ENCODE results near the gene RIMBP3C. TPM values are rescaled to one million over a fixed set of nuclear protein-coding genes. Genes with fewer than 3 reads are reported as not detected.

RIMBP3C gene
- total RNA-seq, 2 experiments from 2014 or later, result 0.14 to 0.18 TPM

Other genes starting within 250 kb of the RIMBP3C start
- under 1 TPM; 0.05 to 0.09 TPM for gene RIMBP3B, start 167.7 kb downstream of the RIMBP3C start, total RNA-seq
- gene HIC2, start 134.1 kb downstream of the RIMBP3C start, total RNA-seq, result 1 to 10 TPM; 4.2 to 4.4 TPM
- 1 to 10 TPM in 1 of 2 experiments, under 1 TPM in 1; 0.99 to 1.1 TPM for gene TMEM191C, start 84.1 kb downstream of the RIMBP3C start, total RNA-seq
- 10 to 100 TPM; 57.3 to 67.8 TPM for gene UBE2L3, start 16.3 kb upstream of the RIMBP3C start, total RNA-seq
- gene YDJC, start 78.6 kb upstream of the RIMBP3C start, total RNA-seq, result 10 to 100 TPM; 43.7 to 44.3 TPM
- under 1 TPM; 0.59 to 0.76 TPM for gene CCDC116, start 81.3 kb upstream of the RIMBP3C start, total RNA-seq
- gene SDF2L1, start 90.8 kb upstream of the RIMBP3C start, total RNA-seq, result 10 to 100 TPM; 78.7 to 79.1 TPM
- 10 to 100 TPM; 55.7 to 61.2 TPM for gene PPIL2, start 114.6 kb upstream of the RIMBP3C start, total RNA-seq
- 10 to 100 TPM in 1 of 2 experiments, 1 to 10 TPM in 1; 7.2 to 21.6 TPM for gene YPEL1, start 184.3 kb upstream of the RIMBP3C start, total RNA-seq

Measured in activated CD8-positive, alpha-beta memory T cell treated with anti-CD3 and anti-CD28 coated beads, Interleukin-2, amount 10 ng/mL, durations not matched to agents 7 days and 5 days (primary cell).